RPMI7951 (cell line): ENCODE data around the gene SLC38A8. TPM values are rescaled to one million over a fixed set of nuclear protein-coding genes. Genes with fewer than 3 reads are reported as not detected.

ENCODE experiments used
- DNase-seq: peaks from one replicate; pipeline ENCODE4 v3.0.0-alpha.2; 2012; ENCODE audit warnings: low read depth
- total RNA-seq: library from RNA; depleted of rRNA; stranded (reverse); fragments of >200 nt; shearing (Covaris generic); gene quantifications from 2 replicates; pipeline ENCODE4 v1.2.3, GENCODE V29; 2014; rRNA removed

The SLC38A8 gene
- not detected in 2 replicates for total RNA-seq

DNA sequence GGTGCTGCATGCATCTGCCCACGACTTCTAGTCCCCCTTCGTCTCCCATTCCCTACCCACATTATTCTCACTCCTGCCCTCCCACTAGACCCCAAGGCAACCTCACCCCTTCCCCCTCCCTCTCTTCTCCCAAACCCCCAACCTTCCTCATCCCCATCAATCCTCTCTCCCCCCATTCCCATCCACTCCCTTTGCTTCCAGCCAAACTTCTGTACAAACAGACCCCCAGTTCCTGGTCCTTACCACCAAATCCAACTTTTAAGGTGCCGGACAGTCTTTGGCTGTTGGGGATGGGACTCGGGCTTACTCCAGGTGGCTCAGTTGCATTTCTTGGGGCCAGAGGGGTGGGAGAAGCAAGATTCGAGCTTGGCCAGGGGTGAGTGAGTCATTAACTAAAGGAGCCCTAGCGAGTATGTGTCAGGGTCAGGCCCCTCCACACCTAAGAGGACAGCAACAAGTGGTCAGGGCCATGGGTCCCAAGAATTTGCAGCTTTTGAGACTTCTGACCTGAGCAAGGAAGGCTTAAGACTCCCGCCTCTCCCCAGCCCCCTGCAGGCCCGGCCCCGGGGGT is at the start of gene SLC38A8:
TSS of gene SLC38A8 (minus strand) at position 488 of the 571 bp plus-strand sequence. CDS start 638 bp downstream, outside the sequence.
- DNase-seq = no peak

DNA sequence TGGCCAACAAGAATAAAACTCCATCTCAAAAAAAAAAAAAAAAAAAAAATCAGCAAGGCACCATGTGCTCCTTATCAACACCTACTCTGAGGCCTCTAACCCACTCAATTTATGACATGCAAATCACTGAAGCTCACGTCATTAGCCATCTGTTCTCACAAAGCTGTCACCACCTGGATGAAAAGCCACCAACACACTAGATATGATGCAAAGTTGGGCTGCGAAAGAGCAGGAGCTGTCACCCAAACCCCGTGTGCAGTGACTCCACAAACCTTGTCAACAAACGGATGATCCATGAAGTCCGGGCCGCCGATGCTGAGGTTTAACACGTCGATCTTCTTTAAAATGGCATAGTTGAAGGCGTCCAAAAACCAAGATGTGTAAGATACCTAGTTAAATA is 48.9 kb upstream of the SLC38A8 start:
- DNase-seq = no peak

DNA sequence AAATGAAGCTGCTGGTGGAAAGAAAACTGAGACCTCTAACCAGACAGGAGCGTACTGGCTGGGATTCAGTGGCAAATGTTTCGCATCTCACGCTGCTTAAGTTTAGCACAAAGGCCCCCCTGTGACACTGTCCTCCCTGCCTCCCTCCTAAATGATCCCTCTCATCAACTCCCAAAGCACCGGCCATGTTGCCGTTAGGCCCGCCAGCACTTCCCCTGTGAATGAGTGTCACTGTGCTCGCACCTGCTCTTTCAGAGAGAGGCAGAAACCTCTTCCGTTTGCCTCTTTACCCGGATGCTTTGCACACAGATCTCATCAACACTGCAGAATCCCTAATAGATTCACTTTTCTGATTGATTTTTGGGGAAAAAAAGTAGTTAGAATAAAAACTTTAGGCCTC is 47.6 kb upstream of the SLC38A8 start:
- no peak for DNase-seq

DNA sequence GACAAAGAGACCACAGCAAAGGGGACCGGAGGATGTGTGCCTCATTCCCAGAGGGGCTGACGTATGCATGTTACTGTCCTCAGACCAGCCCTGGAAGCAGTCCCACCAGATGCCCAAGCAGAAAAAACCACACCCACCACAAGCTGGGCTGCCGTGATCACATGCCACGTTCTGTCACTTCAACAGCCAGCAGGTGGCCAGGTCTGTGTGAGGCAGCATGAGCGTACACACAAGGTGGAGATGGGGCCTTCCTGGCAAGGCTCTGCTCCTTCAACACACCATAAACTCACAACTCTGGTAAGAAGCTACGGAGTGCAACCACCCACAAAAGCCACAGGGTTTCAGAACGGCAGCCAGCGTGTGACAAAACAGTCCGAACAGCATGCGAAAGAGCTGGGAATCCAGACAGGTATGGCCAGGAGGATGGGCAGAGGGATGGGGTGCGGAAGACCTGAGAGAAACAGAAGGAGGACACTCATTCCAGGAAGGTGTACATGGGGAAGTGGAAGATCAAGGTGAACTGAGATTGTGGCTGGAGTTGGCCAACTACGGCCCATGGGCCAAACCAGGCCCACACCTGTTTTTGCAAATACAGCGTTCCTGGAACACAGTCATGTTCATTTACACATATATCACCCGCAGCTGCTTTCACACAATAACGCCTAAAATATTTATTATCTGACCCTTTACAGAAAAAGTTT is 46.2 kb upstream of the SLC38A8 start:
- no peak for DNase-seq

DNA sequence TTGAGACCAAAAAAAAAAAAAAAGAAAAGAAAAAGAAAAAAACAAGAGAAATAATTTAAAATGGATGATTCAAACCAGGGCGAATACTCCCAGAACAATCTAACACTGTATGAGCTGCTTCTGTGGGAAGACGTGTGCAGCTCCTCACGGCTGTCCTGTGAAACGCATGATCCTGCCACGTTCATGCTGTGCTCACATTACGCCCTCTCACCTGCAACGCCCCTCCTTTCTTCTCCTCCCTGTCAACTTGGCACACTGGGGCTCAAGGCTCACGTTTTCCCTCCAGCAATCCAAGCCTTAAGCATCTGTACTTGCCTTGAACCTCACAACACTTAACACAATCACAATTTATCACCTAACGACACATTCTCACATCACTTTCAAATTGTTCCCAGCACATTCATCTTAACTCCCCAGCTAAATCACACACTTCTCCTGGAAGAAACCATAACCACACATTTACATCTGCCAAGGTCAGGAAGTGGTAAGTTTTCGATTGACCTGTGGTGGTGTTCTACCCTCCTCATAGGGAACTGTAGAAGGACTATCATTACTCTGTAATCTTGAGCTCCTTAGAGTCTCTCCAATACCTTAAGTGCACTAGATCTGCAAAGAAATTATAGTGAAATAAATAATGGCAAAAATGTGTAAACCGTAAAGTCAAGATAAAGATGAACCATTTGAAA is 45.0 kb upstream of the SLC38A8 start:
- no peak for DNase-seq

DNA sequence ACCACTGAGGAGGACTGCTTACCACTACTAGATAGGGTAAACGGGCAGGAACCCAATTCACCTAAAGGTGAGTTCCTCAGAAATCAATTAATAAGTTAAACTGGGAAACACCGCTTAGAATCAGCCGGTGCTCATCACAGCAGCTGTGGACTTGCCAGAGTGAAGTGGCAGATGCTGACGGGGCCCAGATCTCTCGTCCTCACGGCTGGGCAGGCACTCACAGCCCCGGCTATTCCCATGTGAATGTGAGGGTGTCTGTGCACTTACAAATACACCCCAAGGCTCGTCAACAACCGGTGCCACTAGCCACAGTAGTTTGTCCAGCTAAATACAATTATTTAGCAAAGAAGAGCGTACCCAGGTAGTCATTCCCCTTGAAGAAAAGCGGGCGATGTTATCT is 44.4 kb upstream of the SLC38A8 start:
- no peak for DNase-seq

DNA sequence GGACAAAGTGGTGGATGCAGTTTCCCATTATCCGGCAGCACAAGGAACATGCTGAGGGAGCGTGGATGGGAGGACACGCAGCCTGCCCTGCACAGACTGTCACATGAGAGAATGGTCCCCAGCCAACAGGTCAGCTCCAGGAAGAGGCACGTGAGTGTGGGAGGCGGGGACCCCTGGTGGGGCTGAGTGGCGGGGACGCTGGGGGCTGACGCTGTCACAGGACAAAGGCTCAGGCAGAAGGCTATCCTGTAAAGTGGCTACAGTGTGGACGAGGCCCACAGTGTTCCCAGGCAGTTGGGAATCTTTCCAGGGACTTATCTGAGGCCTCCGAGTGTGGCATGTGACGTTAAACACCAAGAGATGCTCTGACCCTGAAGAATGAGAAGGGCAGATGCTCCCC is 43.7 kb upstream of the SLC38A8 start:
- DNase-seq = no peak

DNA sequence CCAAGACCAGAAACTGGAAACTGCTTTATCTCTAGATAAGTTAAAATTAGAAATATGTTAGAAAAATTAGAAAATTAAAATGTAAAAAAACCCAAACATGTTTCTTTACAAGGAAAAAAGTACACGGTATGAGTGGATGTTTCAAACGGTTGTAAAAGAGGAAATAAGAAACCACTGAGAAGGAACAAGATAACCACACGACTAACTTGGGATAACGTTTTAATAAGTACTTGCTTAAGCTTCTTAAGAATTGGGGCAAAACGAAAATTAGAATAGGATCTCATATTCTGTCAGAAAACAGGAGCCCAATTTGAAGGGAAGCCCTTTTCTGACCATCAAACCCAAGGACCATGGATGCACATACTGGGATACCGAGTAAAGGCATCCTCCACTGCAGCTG is 43.2 kb upstream of the SLC38A8 start:
- no peak for DNase-seq

DNA sequence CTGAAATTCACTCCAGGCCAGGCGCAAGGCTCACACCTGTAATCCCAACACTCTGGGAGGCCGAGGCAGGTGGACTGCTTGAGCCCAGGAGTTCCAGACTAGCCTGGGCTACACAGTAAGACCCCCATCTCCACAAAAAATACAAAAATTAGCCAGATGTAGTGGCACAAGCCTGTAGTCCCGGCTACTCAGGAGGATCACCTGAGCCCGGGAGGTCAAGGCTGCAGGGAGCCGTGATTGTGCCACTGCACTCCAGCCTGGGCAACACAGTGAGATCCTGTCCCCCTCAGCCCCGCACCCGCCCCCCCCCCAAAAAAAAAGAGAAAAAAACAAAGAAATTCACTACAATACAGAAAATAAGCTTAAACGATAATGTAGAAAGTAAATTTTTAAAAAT is 42.7 kb upstream of the SLC38A8 start:
- DNase-seq = no peak

DNA sequence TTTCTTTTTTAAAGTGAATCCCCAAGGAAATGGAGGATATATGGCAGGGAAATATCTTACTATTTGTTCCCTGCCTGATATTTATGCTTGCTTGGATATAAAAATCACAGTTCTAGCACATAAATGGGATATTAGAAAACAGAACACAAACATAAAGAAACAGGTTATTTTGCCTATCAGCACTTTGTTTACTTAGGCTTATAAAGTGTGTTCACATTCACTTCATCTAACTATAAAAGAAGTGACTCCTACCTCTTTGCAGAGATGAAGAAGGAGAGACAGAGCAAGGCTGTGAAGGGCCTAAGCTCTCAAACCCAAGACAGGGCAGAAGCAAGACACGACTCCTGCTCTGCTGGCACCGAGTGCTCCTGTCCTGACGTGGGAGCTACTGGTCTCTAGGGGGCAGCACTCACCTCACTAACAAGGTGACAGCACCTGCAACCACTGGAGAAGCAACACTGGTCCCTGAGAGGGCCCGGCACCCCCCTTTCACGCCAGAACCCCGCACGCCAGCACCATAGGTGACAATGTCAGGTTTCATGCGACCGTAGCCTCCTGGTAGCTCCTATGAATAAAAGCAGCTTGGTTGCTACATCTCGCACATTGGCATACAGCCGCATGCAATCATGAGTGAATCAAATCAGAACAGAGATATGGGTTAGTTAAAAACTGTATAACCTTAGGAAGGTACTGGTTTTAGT is 42.1 kb upstream of the SLC38A8 start:
- peak; percentile 49 for DNase-seq

DNA sequence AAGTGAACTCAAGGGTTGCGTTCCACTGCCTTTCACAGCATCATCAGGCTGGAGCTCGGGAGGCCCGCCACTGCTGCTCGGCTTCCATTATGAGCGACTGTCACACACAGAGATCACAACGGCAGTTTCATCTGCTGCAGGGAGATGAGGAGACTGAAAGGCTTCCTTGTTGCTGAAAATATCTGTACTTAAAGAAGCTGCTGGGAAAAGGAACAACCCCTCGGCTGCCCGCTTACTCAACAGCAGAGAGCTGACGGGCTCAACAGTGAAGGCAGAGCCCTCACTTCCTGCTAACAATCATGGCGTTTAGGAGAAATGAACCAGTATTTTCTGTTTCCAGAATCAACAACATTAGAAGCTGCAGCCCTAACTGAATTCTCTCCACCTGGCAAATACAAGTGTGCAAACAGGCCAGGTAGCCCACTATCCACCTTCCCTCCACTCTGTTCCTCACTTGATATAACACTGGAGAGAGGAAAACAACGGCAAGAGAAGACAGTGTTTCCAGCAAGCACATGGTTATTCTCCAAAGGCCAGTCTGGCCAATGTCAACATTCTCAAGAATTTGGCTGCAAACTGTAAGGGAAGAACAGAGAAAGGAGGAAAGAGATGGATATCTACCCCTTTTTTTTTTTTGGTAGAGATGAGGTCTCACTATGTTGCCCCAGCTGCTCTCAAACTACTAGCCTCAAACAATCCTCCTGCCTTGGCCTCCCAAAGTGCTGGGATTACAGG is 40.4 kb upstream of the SLC38A8 start:
- no peak for DNase-seq

DNA sequence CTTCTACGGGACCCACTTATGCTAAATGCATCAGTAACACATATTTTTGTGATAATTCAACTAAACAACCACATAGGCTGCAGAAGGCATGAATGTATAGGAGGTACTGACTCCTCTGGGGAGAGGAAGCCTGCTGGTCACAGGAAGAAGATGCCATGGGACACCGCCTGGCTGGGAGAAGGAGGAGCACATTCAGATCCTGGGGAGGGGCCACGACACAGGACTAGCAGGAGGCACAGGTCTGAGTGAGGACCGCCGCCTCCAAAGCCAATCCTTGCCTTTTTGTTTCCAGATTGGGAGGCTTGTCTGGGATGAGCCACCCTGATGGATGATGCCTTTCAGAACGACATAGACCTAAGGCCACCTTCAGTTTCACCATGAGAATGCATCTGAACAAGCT is 39.5 kb upstream of the SLC38A8 start:
- no peak for DNase-seq

DNA sequence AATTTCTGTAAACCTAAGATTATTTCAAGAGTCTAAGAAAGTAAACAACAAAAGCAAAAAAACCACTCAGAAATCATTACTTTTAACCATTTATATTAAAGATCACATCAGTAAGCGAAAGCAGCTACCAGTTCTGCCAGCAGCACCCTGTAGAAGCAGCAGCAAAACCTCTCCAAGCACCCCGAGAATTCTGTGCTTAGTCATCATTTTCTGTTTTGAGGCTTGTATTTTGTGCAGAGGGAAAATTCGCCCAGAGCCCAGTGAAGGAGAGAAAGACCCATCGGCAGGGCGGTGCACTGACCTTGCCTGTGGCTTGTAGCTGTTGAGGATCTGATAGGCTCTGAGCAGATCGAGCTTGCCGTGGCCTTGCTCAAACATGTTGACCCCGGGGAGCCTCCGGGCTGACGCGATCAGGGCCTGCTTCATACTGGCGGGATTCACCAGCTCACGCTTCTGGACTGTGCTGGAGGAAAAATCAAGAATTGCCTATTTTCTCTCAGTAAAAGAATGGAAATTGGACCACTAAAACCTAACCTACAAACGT is 38.9 kb upstream of the SLC38A8 start:
- DNase-seq = no peak

DNA sequence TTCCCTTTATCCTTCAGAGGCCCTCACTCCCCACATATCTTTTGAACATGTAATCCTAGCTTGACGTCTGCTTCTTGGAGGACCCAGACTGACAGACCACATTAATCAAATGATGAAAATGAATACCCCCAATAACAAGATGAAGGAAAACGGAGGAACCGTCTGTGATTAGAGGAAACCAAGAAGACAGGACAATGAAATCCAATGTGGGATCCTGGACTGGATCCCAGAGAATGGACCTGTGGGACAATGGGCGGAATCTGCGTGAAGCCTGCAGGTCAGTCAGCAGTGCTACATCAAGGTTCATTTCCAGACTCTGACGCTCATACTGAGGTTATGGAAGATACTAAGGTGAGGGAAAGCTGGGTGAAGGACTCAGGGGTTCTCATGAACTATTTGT is 38.2 kb upstream of the SLC38A8 start:
- DNase-seq = no peak

DNA sequence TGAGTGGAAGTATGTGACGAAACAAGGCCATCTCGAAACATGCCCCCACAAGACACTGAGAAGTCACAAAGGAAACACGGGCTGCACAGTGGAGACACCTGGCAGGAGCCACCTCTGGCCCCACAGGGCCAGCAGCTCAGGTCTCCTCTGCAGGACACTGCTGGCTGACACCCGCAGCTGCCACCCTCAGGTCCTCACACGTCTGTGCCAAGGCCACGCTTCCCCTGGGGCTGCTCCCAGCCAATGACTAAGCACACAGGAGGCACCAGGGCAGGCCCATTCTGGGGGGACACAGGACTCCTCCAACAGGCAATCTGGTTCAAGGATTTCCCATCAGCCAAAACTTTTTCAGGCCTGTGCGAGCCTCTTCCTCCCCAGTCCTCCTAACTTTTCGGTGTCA is 37.8 kb upstream of the SLC38A8 start:
- no peak for DNase-seq

DNA sequence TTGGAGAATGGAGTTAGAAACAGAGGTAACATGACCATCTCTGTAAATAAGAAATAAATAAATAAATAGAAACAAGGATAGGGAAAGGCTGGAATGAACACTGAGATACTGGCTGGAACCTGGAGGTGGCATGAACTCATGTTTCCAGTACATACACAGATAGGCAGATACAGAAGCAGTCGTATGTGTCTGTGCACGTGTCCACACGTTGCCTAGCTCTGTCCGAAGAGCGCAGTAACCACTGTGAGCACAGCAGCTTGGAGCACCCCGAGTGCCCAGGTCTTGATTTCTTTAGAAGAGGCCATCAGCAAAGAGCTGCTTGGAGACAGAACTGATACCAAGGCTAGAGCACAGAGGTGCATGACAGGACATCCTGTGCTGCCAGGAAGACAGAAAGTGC is 37.1 kb upstream of the SLC38A8 start:
- no peak for DNase-seq

DNA sequence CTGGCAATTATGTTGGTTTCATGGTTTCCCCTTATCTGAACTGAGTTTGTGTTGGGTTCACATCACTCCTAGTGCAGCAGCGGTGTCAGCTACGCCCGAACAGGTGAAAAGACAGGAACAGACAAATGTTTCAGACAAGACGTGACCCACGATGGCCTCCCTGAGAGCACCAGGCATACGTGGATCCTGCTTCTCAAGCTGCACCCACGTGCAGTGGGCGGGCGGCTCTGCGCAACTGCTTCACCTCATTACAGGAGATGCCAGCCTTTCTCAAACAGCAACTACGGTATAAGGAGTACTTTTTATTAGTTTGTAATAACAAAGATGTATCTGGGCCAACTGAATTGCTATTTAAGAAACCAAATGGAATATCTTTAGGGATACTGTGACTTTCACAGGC is 32.8 kb upstream of the SLC38A8 start:
- DNase-seq = no peak

DNA sequence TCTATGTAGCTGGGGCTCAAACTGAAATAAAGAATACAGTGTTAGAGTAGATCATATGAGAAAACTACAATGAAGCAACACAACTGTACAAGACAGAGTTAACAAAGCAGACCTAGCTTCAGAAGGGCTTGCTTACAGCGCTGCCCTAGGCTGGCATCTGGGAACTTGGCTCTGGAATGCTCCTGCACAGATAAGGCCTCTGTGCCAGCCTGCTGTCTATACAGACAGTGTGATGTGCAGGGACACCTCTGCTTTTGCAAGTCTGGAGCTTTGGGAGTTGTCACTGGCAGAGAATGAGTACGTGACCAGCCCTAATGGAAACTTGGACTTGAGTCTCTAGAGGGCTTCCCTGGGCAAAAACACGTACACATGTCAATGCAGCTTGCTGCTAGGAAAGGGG is 32.1 kb upstream of the SLC38A8 start:
- no peak for DNase-seq

DNA sequence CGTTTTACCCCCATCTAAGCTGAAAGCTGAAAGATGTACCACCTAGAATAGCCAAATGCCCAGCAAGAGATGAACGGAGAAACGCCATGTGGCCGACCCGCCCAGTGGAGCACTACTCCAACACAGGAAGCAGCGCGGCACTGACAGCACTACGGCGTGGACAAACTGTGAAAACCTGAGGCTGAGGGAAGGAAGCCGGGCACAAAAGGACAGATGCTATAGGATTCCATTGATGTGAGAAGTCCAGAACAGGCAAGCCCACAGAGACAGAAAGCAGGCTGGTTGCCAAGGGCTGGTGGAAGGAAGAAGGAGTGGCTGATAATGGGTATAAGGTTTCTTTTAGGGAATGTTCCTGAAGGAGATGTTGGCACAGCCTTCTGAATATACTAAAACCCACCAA is 29.4 kb upstream of the SLC38A8 start:
- DNase-seq = no peak

DNA sequence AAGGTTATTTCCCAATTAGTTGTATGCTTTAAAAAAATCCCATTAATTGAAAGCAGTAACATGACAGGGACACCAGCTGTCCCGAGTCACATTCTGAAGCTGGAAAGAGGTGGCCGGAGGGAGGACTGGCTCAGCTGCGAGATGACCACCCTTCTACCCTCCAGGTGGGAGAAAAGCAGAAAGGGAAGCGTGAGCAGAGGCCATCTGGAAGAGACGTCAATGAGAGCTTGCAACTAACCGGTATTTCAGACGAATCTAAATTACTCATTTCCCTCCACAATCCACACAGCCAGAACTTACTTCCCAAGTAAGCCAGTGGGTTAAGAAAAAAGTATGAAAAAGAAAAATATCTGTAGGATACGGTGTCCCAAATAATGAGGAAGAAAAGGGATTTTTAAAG is 28.5 kb upstream of the SLC38A8 start:
- no peak for DNase-seq

DNA sequence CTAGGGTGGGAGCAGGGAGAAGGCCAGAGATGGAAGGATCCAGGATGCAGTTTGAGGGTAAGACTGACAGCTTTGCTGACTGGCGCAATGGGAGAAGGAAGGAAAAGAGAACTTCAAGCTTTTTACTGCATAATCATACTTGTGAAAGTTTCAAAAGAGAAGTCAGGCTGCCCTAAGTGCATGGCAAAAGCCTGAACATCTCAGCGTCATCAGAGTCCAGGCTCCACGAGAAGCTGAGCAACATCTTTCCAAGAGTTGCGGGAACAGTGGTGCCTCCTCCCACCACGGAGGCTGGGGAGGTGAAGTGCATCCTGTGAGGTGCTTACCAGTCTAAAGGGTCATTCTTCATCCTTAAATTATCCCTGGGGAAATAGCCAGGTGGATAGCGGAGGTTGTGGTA is 26.9 kb upstream of the SLC38A8 start:
- DNase-seq = no peak
